Measurements from ENCODE around the gene FAM204A. TPM values are rescaled to one million over a fixed set of nuclear protein-coding genes. Genes with fewer than 3 reads are reported as not detected.

FAM204A gene
- total RNA-seq, 1 experiment from 2014 or later, result 44.4 TPM

DNA sequence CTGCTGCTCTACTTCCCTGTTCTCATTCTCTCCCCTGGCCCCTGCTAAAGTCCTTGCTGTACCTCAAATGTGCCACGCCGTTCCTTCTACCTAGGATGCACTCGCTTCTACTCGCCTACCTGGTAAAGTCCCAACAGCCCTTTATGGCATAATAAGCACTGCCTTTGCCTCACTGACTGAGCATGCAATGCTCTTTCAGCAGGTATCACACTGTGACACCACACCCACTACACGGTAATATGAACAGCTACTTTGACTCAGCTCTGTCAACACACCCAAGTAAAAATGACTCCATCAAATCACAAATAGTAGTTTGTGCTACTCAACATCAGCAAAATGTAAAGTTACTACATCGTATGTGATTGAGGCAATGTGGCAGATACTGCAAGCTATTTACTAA is 37.6 kb downstream of the FAM204A start:
- Histone ChIP-seq H3K4me2 (no peak overlapping the region), H3K27ac (no peak overlapping the region), H3K9me3 (ENCODE audit: insufficient read depth, low read depth) (no peaks in the 10 kb centered on the region), H3K9me2 (ENCODE audit: insufficient read depth) (no peaks in the 10 kb centered on the region), H3K4me1 (replicated peaks; ENCODE audit: insufficient read depth) (peaks cover 11% of the 10 kb centered on the region; the same call in 1 of the 2 replicates), H3K36me3 (ENCODE audit: low read depth) (no peaks in the 10 kb centered on the region), H4K20me1 (ENCODE audit: insufficient read depth) (no peaks in the 10 kb centered on the region), H3K27me3 (ENCODE audit: insufficient read depth, low read depth) (no peaks in the 10 kb centered on the region), H2AFZ (no peak overlapping the region), H3K4me3 (no peak overlapping the region), H3K79me2 (ENCODE audit: low read depth) (no peaks in the 10 kb centered on the region), H3F3A (ENCODE audit: insufficient read depth, low read depth) (no peaks in the 10 kb centered on the region)
- intact Hi-C loops (cut with micrococcal nuclease; ENCODE audit: unreplicated experiment), result no loop called here
- BruUV-seq (replicated peaks), result no TSS peak
- DNase-seq, result no peak
- TF ChIP-seq EZH2 (IDR thresholded peaks at IDR 0.05; ENCODE audit: low read depth), result no peak
- TF ChIP-seq, protein P1, sequence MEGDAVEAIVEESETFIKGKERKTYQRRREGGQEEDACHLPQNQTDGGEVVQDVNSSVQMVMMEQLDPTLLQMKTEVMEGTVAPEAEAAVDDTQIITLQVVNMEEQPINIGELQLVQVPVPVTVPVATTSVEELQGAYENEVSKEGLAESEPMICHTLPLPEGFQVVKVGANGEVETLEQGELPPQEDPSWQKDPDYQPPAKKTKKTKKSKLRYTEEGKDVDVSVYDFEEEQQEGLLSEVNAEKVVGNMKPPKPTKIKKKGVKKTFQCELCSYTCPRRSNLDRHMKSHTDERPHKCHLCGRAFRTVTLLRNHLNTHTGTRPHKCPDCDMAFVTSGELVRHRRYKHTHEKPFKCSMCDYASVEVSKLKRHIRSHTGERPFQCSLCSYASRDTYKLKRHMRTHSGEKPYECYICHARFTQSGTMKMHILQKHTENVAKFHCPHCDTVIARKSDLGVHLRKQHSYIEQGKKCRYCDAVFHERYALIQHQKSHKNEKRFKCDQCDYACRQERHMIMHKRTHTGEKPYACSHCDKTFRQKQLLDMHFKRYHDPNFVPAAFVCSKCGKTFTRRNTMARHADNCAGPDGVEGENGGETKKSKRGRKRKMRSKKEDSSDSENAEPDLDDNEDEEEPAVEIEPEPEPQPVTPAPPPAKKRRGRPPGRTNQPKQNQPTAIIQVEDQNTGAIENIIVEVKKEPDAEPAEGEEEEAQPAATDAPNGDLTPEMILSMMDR (conservative IDR thresholded peaks at IDR 0.05), result no peak
- CTCF ChIA-PET, result no interaction called here
- POLR2A ChIA-PET (ENCODE audit: unreplicated experiment), result no interaction called here

DNA sequence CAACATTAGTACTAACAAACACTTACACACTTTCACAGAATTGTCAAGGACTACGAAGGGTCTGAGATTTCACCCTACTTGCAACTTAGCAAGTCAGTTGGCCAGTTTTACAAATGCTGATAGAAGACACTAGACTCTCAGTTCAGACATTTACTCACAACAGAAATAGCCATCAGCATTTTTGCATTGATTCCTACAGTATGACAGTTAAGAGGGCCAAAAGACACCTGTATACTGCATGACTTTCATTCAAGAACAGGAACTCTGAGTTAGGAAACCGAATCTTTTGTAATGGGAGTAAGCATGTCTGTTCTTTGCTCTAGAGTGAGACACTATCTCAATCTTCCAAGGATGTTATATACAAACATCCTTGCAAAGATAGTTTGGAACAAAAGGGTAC is 40.9 kb downstream of the FAM204A start:
- CTCF ChIA-PET, result no interaction called here
- no peak overlapping the region for H3K4me2 ChIP-seq
- H3F3A ChIP-seq (ENCODE audit: insufficient read depth, low read depth), result no peaks in the 10 kb centered on the region
- H3K27me3 ChIP-seq (ENCODE audit: insufficient read depth, low read depth), result no peaks in the 10 kb centered on the region
- no peaks in the 10 kb centered on the region for H3K9me3 ChIP-seq (ENCODE audit: insufficient read depth, low read depth)
- POLR2A ChIA-PET (ENCODE audit: unreplicated experiment), result no interaction called here
- no peak overlapping the region for H3K4me3 ChIP-seq
- H4K20me1 ChIP-seq (ENCODE audit: insufficient read depth), result no peaks in the 10 kb centered on the region
- no peak for DNase-seq
- H3K4me1 ChIP-seq (replicated peaks; ENCODE audit: insufficient read depth), result peaks cover 11% of the 10 kb centered on the region; the same call in 1 of the 2 replicates
- TF ChIP-seq, protein P1 (conservative IDR thresholded peaks at IDR 0.05), result no peak
- TF ChIP-seq EZH2 (IDR thresholded peaks at IDR 0.05; ENCODE audit: low read depth), result no peak
- BruUV-seq (replicated peaks), result no TSS peak
- no peaks in the 10 kb centered on the region for H3K9me2 ChIP-seq (ENCODE audit: insufficient read depth)
- H2AFZ ChIP-seq, result no peak overlapping the region
- H3K27ac ChIP-seq, result no peak overlapping the region
- no peaks in the 10 kb centered on the region for H3K36me3 ChIP-seq (ENCODE audit: low read depth)
- intact Hi-C loops (cut with micrococcal nuclease; ENCODE audit: unreplicated experiment), result no loop called here
- no peaks in the 10 kb centered on the region for H3K79me2 ChIP-seq (ENCODE audit: low read depth)

DNA sequence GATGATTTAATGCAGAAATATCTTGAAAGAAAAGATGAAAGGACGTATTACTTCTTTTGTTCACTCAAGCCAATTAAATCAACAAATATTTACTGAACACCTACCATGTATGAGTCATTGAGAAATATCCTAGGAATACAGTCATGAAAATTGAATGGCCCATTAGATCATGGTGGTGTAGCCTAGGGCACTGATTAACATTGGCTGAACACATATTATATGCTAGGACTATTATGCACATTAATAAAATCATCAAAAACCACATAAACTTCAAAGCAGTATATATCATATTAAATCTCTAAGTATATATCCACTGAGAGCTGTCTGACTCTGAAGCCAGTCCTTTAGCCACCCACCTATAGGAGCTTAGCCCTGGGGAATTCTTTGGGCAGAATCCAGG is 41.8 kb downstream of the FAM204A start:
- Histone ChIP-seq H3K9me2 (ENCODE audit: insufficient read depth) (no peaks in the 10 kb centered on the region), H3K4me3 (no peak overlapping the region), H3F3A (ENCODE audit: insufficient read depth, low read depth) (no peaks in the 10 kb centered on the region), H3K4me1 (replicated peaks; ENCODE audit: insufficient read depth) (peaks cover 11% of the 10 kb centered on the region; the same call in 1 of the 2 replicates), H3K27me3 (ENCODE audit: insufficient read depth, low read depth) (no peaks in the 10 kb centered on the region), H3K4me2 (no peak overlapping the region), H2AFZ (no peak overlapping the region), H4K20me1 (ENCODE audit: insufficient read depth) (no peaks in the 10 kb centered on the region), H3K9me3 (ENCODE audit: insufficient read depth, low read depth) (no peaks in the 10 kb centered on the region), H3K79me2 (ENCODE audit: low read depth) (no peaks in the 10 kb centered on the region), H3K36me3 (ENCODE audit: low read depth) (no peaks in the 10 kb centered on the region), H3K27ac (no peak overlapping the region)
- TF ChIP-seq, protein P1 (conservative IDR thresholded peaks at IDR 0.05), result no peak
- no peak for TF ChIP-seq EZH2 (IDR thresholded peaks at IDR 0.05; ENCODE audit: low read depth)
- no TSS peak for BruUV-seq (replicated peaks)
- POLR2A ChIA-PET (ENCODE audit: unreplicated experiment), result no interaction called here
- intact Hi-C loops (cut with micrococcal nuclease; ENCODE audit: unreplicated experiment), result no loop called here
- DNase-seq, result peak in 1 of 2 experiments; percentile 68
- CTCF ChIA-PET, result no interaction called here
